Duodenal mucosa (tissue), 2 donors: ENCODE measurements around the gene TWIST2.

Source experiments
- H3K27ac ChIP-seq: one replicate; pipeline ENCODE4 v1.7.0; 2013; ENCODE audit warnings: low read depth, low read length
- H3K27me3 ChIP-seq, 2 donors: one replicate each; pipeline ENCODE4 v1.7.0; 2013; ENCODE audit warnings: low read length in 2 of 2, control low read depth in 1 of 2; ENCODE audit not compliant: insufficient read depth in 2 of 2, control insufficient read depth in 1 of 2
- H3K36me3 ChIP-seq, 2 donors: one replicate each; pipeline ENCODE4 v1.7.0; 2013; ENCODE audit warnings: low read length in 2 of 2, control low read depth in 1 of 2; ENCODE audit not compliant: insufficient read depth in 2 of 2, control insufficient read depth in 1 of 2
- H3K4me1 ChIP-seq, 2 donors: one replicate each; pipeline ENCODE4 v1.7.0; 2013; ENCODE audit warnings: low read length in 2 of 2, control low read depth in 1 of 2; ENCODE audit not compliant: insufficient read depth in 2 of 2, control insufficient read depth in 1 of 2
- H3K4me3 ChIP-seq, 2 donors: one replicate each; pipeline ENCODE4 v1.7.0; 2013; ENCODE audit warnings: low read length in 2 of 2, low read depth in 1 of 2
- H3K9ac ChIP-seq, 2 donors: one replicate each; pipeline ENCODE4 v1.7.0; 2013; ENCODE audit warnings: low read length in 2 of 2, low read depth in 1 of 2
- H3K9me3 ChIP-seq, 2 donors: one replicate each; pipeline ENCODE4 v1.7.0; 2013; ENCODE audit warnings: low read length in 2 of 2, control low read depth in 1 of 2; ENCODE audit not compliant: control insufficient read depth in 1 of 2

The TWIST2 gene

GRCh38 chr2:238946318-238947242 is 98.7 kb downstream of the TWIST2 start:
- Histone ChIP-seq H3K27me3 (peaks cover 0 to 13% of the 10 kb centered on the region in 2 donors), H3K36me3 (no peaks in the 10 kb centered on the region), H3K4me3 (no peak overlapping the region), H3K9ac (no peak overlapping the region), H3K27ac (no peak overlapping the region), H3K4me1 (peaks cover 0 to 6% of the 10 kb centered on the region in 2 donors), H3K9me3 (no peaks in the 10 kb centered on the region)

GRCh38 chr2:238947243-238947760 is 99.4 kb downstream of the TWIST2 start:
- H3K27ac ChIP-seq: no peak overlapping the region
- H3K9ac ChIP-seq: no peak overlapping the region
- peaks cover 0 to 6% of the 10 kb centered on the region in 2 donors for H3K4me1 ChIP-seq

GRCh38 chr2:238947920-238948710 is 100.2 kb downstream of the TWIST2 start:
- Histone ChIP-seq H3K4me1 (peaks cover 0 to 6% of the 10 kb centered on the region in 2 donors), H3K9ac (no peak overlapping the region), H3K4me3 (no peak overlapping the region), H3K27me3 (peaks cover 0 to 13% of the 10 kb centered on the region in 2 donors), H3K27ac (no peak overlapping the region), H3K36me3 (no peaks in the 10 kb centered on the region), H3K9me3 (no peaks in the 10 kb centered on the region)

More at GRCh38 chr2:238947243-238947760, 99.4 kb downstream of the TWIST2 start:
- Histone ChIP-seq H3K27me3 (peaks cover 0 to 13% of the 10 kb centered on the region in 2 donors), H3K9me3 (no peaks in the 10 kb centered on the region), H3K36me3 (no peaks in the 10 kb centered on the region), H3K4me3 (no peak overlapping the region)

- H3K27ac ChIP-seq: no peak overlapping the region
- no peaks in the 10 kb centered on the region for H3K9me3 ChIP-seq
- H3K27me3 ChIP-seq: peaks cover 0 to 8% of the 10 kb centered on the region in 2 donors
- H3K4me1 ChIP-seq: peaks cover 0 to 6% of the 10 kb centered on the region in 2 donors
- no peak overlapping the region for H3K4me3 ChIP-seq
- H3K9ac ChIP-seq: no peak overlapping the region
- H3K36me3 ChIP-seq: no peaks in the 10 kb centered on the region
Observed at GRCh38 chr2:238948765-238949641, 101.1 kb downstream of the TWIST2 start.

- Histone ChIP-seq H3K36me3 (no peaks in the 10 kb centered on the region), H3K27me3 (peaks cover 0 to 6% of the 10 kb centered on the region in 2 donors), H3K4me3 (no peak overlapping the region), H3K27ac (no peak overlapping the region), H3K4me1 (peaks cover 0 to 6% of the 10 kb centered on the region in 2 donors), H3K9me3 (no peaks in the 10 kb centered on the region), H3K9ac (no peak overlapping the region)
Observed at GRCh38 chr2:238949710-238950345, 101.9 kb downstream of the TWIST2 start.

- Histone ChIP-seq H3K9me3 (no peaks in the 10 kb centered on the region), H3K4me1 (peaks cover 0 to 6% of the 10 kb centered on the region in 2 donors), H3K27ac (no peak overlapping the region), H3K4me3 (no peak overlapping the region), H3K9ac (no peak overlapping the region), H3K36me3 (no peaks in the 10 kb centered on the region), H3K27me3 (peaks cover 0 to 6% of the 10 kb centered on the region in 2 donors)
Observed at GRCh38 chr2:238950551-238950950, 102.7 kb downstream of the TWIST2 start.

GRCh38 chr2:238952261-238952919 is 104.5 kb downstream of the TWIST2 start:
- Histone ChIP-seq H3K4me3 (no peak overlapping the region), H3K36me3 (no peaks in the 10 kb centered on the region), H3K4me1 (peaks cover 0 to 6% of the 10 kb centered on the region in 2 donors), H3K9ac (no peak overlapping the region), H3K27me3 (peaks cover 0 to 6% of the 10 kb centered on the region in 2 donors), H3K9me3 (no peaks in the 10 kb centered on the region), H3K27ac (no peak overlapping the region)

GRCh38 chr2:238954841-238955591 is 107.1 kb downstream of the TWIST2 start:
- no peak overlapping the region for H3K4me3 ChIP-seq
- peaks cover 0 to 2% of the 10 kb centered on the region in 2 donors for H3K27me3 ChIP-seq
- no peak overlapping the region for H3K27ac ChIP-seq

More at GRCh38 chr2:238954841-238955591, 107.1 kb downstream of the TWIST2 start:
- no peaks in the 10 kb centered on the region for H3K36me3 ChIP-seq
- H3K9me3 ChIP-seq: no peaks in the 10 kb centered on the region
- no peaks in the 10 kb centered on the region for H3K4me1 ChIP-seq
- no peak overlapping the region for H3K9ac ChIP-seq
